GM18498 (cell line): ENCODE measurements around the gene MSANTD1.

Experiments
- ATAC-seq: cut with Tn5 transposase; IDR thresholded peaks from one replicate; pipeline ENCODE4 v1.9.1; 2021; ENCODE audit warnings: mild to moderate bottlenecking, moderate library complexity; ENCODE audit not compliant: unreplicated experiment

MSANTD1 gene

GRCh38 chr4:3215733-3216132, 33.2 kb upstream of the MSANTD1 start:
- ATAC-seq, result no peak

GRCh38 chr4:3217266-3217665, 31.7 kb upstream of the MSANTD1 start:
- ATAC-seq, result no peak

- ATAC-seq, result no peak
These were observed 31.2 kb upstream of the MSANTD1 start for GRCh38 chr4:3217771-3218170.

- ATAC-seq, result no peak
These were observed 29.9 kb upstream of the MSANTD1 start for GRCh38 chr4:3218824-3219760.

- ATAC-seq, result no peak
These were observed 29.0 kb upstream of the MSANTD1 start for GRCh38 chr4:3219761-3220475.

GRCh38 chr4:3220476-3221183, 28.3 kb upstream of the MSANTD1 start:
- ATAC-seq, result no peak

GRCh38 chr4:3221184-3221494, 27.8 kb upstream of the MSANTD1 start:
- no peak for ATAC-seq

GRCh38 chr4:3221996-3222395, 27.0 kb upstream of the MSANTD1 start:
- no peak for ATAC-seq

GRCh38 chr4:3223346-3223745, 25.6 kb upstream of the MSANTD1 start:
- ATAC-seq, result no peak

GRCh38 chr4:3223956-3224748, 24.8 kb upstream of the MSANTD1 start:
- ATAC-seq, result no peak

GRCh38 chr4:3225071-3225850, 23.7 kb upstream of the MSANTD1 start:
- no peak for ATAC-seq

- no peak for ATAC-seq
These were observed 23.0 kb upstream of the MSANTD1 start for GRCh38 chr4:3225936-3226335.

- no peak for ATAC-seq
These were observed 22.5 kb upstream of the MSANTD1 start for GRCh38 chr4:3226467-3226866.

- no peak for ATAC-seq
These were observed 22.0 kb upstream of the MSANTD1 start for GRCh38 chr4:3226944-3227343.

- ATAC-seq, result no peak
These were observed 20.9 kb upstream of the MSANTD1 start for GRCh38 chr4:3227878-3228675.

- ATAC-seq, result no peak
These were observed 20.1 kb upstream of the MSANTD1 start for GRCh38 chr4:3228881-3229280.

- no peak for ATAC-seq
These were observed 19.6 kb upstream of the MSANTD1 start for GRCh38 chr4:3229328-3229727.

GRCh38 chr4:3229964-3230363, 19.0 kb upstream of the MSANTD1 start:
- ATAC-seq, result no peak

GRCh38 chr4:3231471-3231870, 17.5 kb upstream of the MSANTD1 start:
- no peak for ATAC-seq
